IMR-90 (cell line): ENCODE data around the gene UNKL. TPM values are rescaled to one million over a fixed set of nuclear protein-coding genes. Genes with fewer than 3 reads are reported as not detected.

Experiments
- ATAC-seq: fragments of 200-7000 bp; cut with Tn5 transposase; 2 replicates; pipeline ENCODE4 v1.9.1; 2020; ENCODE audit warnings: low read depth, mild to moderate bottlenecking, moderate library complexity
- BruUV-seq: library from RNA; stranded (reverse); fragments of 400-500 nt; replicated peaks from 2 replicates; lab custom pipeline; 2021; lab: Mats Ljungman, UMichigan
- CTCF ChIA-PET: fragments of 300-600 bp; formaldehyde crosslinking; extraction: SDS; loops from one replicate; lab custom pipeline; 2021; ENCODE audit warnings: antibody characterized with exemption; lab: Yijun Ruan, JAX
- POLR2A ChIA-PET: fragments of 300-600 bp; sonication (Branson Sonifier 250); formaldehyde crosslinking; loops from one replicate; lab custom pipeline; 2022; ENCODE audit warnings: antibody characterized with exemption; ENCODE audit not compliant: unreplicated experiment; lab: Charles Lee
- DNase-seq: peaks from one replicate; pipeline ENCODE4 v3.0.0; 2013
- H2AFZ ChIP-seq: replicated peaks from 2 replicates; pipeline ENCODE3; 2013; ENCODE audit warnings: low read length, mild to moderate bottlenecking; ENCODE audit not compliant: poor library complexity
- H2AK5ac ChIP-seq: 2 replicates; pipeline ENCODE4 v1.6.1; 2013; ENCODE audit warnings: low read depth, low read length, inconsistent platforms
- H2AK9ac ChIP-seq: replicated peaks from 2 replicates; pipeline ENCODE3; 2013; ENCODE audit warnings: mild to moderate bottlenecking, low read depth, low read length, moderate library complexity; ENCODE audit not compliant: poor library complexity
- H2BK120ac ChIP-seq: 2 replicates; pipeline ENCODE4 v1.6.1; 2013; ENCODE audit warnings: low read depth, low read length, inconsistent platforms
- H2BK15ac ChIP-seq: 3 replicates; pipeline ENCODE4 v1.6.1; 2013; ENCODE audit warnings: low read depth, low read length, inconsistent platforms
- H2BK20ac ChIP-seq: 2 replicates; pipeline ENCODE4 v1.6.1; 2013; ENCODE audit warnings: low read depth, mild to moderate bottlenecking, inconsistent platforms, low read length, moderate library complexity
- H2BK5ac ChIP-seq: 2 replicates; pipeline ENCODE4 v1.6.1; 2013; ENCODE audit warnings: mild to moderate bottlenecking, low read depth, low read length, inconsistent platforms; ENCODE audit not compliant: poor library complexity, severe bottlenecking
- H3K14ac ChIP-seq: replicated peaks from 2 replicates; pipeline ENCODE4 v1.6.1; 2013; ENCODE audit warnings: low read depth, low read length, inconsistent platforms
- H3K18ac ChIP-seq: 2 replicates; pipeline ENCODE4 v1.6.1; 2013; ENCODE audit warnings: low read depth, low read length, control low read depth
- H3K23ac ChIP-seq: 2 replicates; pipeline ENCODE4 v1.6.1; 2013; ENCODE audit warnings: low read depth, low read length, inconsistent platforms
- H3K27ac ChIP-seq: 2 replicates; pipeline ENCODE4 v1.5.1; 2013; ENCODE audit warnings: mild to moderate bottlenecking, control low read depth, low read length; ENCODE audit not compliant: insufficient read depth
- H3K27me3 ChIP-seq: 2 replicates; pipeline ENCODE4 v1.6.1; 2013; ENCODE audit warnings: low read length; ENCODE audit not compliant: control insufficient read depth, insufficient read depth
- H3K36me3 ChIP-seq: 2 replicates; pipeline ENCODE4 v1.6.1; 2013; ENCODE audit warnings: low read length, mixed read lengths; ENCODE audit not compliant: control insufficient read depth, insufficient read depth
- H3K4ac ChIP-seq: 2 replicates; pipeline ENCODE4 v1.6.1; 2013; ENCODE audit warnings: low read depth, low read length, inconsistent platforms
- H3K4me1 ChIP-seq: 2 replicates; pipeline ENCODE4 v1.6.1; 2013; ENCODE audit warnings: low read length, mixed read lengths; ENCODE audit not compliant: control insufficient read depth, insufficient read depth
- H3K4me2 ChIP-seq: 2 replicates; pipeline ENCODE4 v1.6.1; 2013; ENCODE audit warnings: low read depth, mild to moderate bottlenecking, control low read depth, low read length, moderate library complexity
- H3K4me3 ChIP-seq: 2 replicates; pipeline ENCODE4 v1.5.1; 2013; ENCODE audit warnings: low read depth, mild to moderate bottlenecking, control low read depth, low read length, moderate library complexity; ENCODE audit not compliant: insufficient read depth
- H3K56ac ChIP-seq: 2 replicates; pipeline ENCODE4 v1.6.1; 2013; ENCODE audit warnings: low read length, inconsistent platforms; ENCODE audit not compliant: insufficient read depth; ENCODE audit errors: extremely low read depth
- H3K79me1 ChIP-seq, 2 experiments: 2 replicates each; pipeline ENCODE4 v1.6.1; 2013; ENCODE audit warnings: low read length in 2 of 2, inconsistent platforms in 1 of 2, low read depth in 1 of 2
- H3K9ac ChIP-seq: 2 replicates; pipeline ENCODE4 v1.6.1; 2013; ENCODE audit warnings: low read depth, low read length, control low read depth
- H3K9me1 ChIP-seq: 2 replicates; pipeline ENCODE4 v1.6.1; 2013; ENCODE audit warnings: low read length, inconsistent platforms; ENCODE audit not compliant: insufficient read depth
- H3K9me3 ChIP-seq: 2 replicates; pipeline ENCODE4 v1.6.1; 2013; ENCODE audit warnings: low read length; ENCODE audit not compliant: control insufficient read depth, insufficient read depth
- H4K20me1 ChIP-seq: 2 replicates; pipeline ENCODE4 v1.6.1; 2013; ENCODE audit warnings: low read length, inconsistent platforms; ENCODE audit not compliant: insufficient read depth
- H4K5ac ChIP-seq: 2 replicates; pipeline ENCODE4 v1.6.1; 2013; ENCODE audit warnings: mild to moderate bottlenecking, low read depth, low read length, control low read depth
- H4K8ac ChIP-seq, 2 experiments: 2 replicates each; pipeline ENCODE4 v1.6.1; 2013; ENCODE audit warnings: low read depth in 2 of 2, low read length in 2 of 2, control low read depth in 1 of 2, inconsistent platforms in 1 of 2
- H4K91ac ChIP-seq: 2 replicates; pipeline ENCODE4 v1.6.1; 2013; ENCODE audit warnings: low read depth, low read length, inconsistent platforms; ENCODE audit not compliant: insufficient read depth
- BHLHE40 ChIP-seq: fragments of 150-350 bp; IDR thresholded peaks from 2 replicates; pipeline ENCODE4 v1.6.1; 2016; ENCODE audit warnings: mild to moderate bottlenecking, low read depth, low read length
- CEBPB ChIP-seq: IDR thresholded peaks from 2 replicates; pipeline ENCODE4 v1.6.1; 2012; ENCODE audit warnings: low read depth, low read length, improper control_type of control experiment
- CHD1 ChIP-seq: IDR thresholded peaks from 2 replicates; pipeline ENCODE4 v1.6.1; 2012; ENCODE audit warnings: low read depth, low read length, improper control_type of control experiment
- CTCF ChIP-seq: conservative IDR thresholded peaks from 2 replicates; pipeline ENCODE4 v1.5.1; 2012; ENCODE audit warnings: mild to moderate bottlenecking, low read depth, low read length, improper control_type of control experiment
- ELK1 ChIP-seq: fragments of 150-350 bp; IDR thresholded peaks from 2 replicates; pipeline ENCODE4 v1.6.1; 2016; ENCODE audit warnings: low read depth, mild to moderate bottlenecking, low read length, moderate library complexity, borderline replicate concordance
- FOS ChIP-seq: fragments of 150-350 bp; IDR thresholded peaks from 2 replicates; pipeline ENCODE4 v1.6.1; 2016; ENCODE audit warnings: low read depth, low read length
- MAFK ChIP-seq: IDR thresholded peaks from 2 replicates; pipeline ENCODE4 v1.6.1; 2012; ENCODE audit warnings: low read depth, low read length, improper control_type of control experiment
- MAZ ChIP-seq: IDR thresholded peaks from 2 replicates; pipeline ENCODE4 v1.6.1; 2012; ENCODE audit warnings: low read depth, mild to moderate bottlenecking, low read length, improper control_type of control experiment, moderate library complexity, borderline replicate concordance
- MXI1 ChIP-seq: IDR thresholded peaks from 2 replicates; pipeline ENCODE4 v1.6.1; 2012; ENCODE audit warnings: low read depth, mild to moderate bottlenecking, low read length, moderate library complexity, borderline replicate concordance
- NFE2L2 ChIP-seq: fragments of 150-350 bp; IDR thresholded peaks from 2 replicates; pipeline ENCODE4 v1.6.1; 2016; ENCODE audit warnings: low read depth, mild to moderate bottlenecking, low read length
- POLR2A ChIP-seq: IDR thresholded peaks from 2 replicates; pipeline ENCODE4 v1.6.1; 2012; ENCODE audit warnings: mild to moderate bottlenecking, low read depth, low read length
- RAD21 ChIP-seq: IDR thresholded peaks from 2 replicates; pipeline ENCODE4 v1.6.1; 2012; ENCODE audit warnings: low read length, improper control_type of control experiment
- RCOR1 ChIP-seq: IDR thresholded peaks from 2 replicates; pipeline ENCODE4 v1.6.1; 2012; ENCODE audit warnings: mild to moderate bottlenecking, low read length, improper control_type of control experiment; ENCODE audit not compliant: insufficient replicate concordance
- RFX5 ChIP-seq: IDR thresholded peaks from 2 replicates; pipeline ENCODE4 v1.8.0; 2012; ENCODE audit warnings: low read depth, mild to moderate bottlenecking, low read length, moderate library complexity
- SMC3 ChIP-seq: fragments of 150-350 bp; IDR thresholded peaks from 2 replicates; pipeline ENCODE4 v1.6.1; 2016; ENCODE audit warnings: low read depth, mild to moderate bottlenecking, antibody characterized with exemption, low read length, moderate library complexity
- WGBS, 2 experiments: methylation state at CpG; one replicate each; pipeline versions ENCODE4 v1.1.5 to v1.1.7; 2013; ENCODE audit warnings: missing lambda C conversion rate in 2 of 2; ENCODE audit not compliant: insufficient read length in 1 of 2; ENCODE audit errors: extremely low coverage in 2 of 2; 5-methylcytosine and 5-hydroxymethylcytosine counted together
- dilution Hi-C: fragments of 300-500 bp; cut with HindIII; formaldehyde crosslinking; loops from one replicate; pipeline ENCODE4 v1.14.3; 2018; ENCODE audit warnings: low sequenced_read_pairs; ENCODE audit not compliant: unreplicated experiment
- in situ Hi-C: fragments of 300-500 bp; cut with MboI; formaldehyde crosslinking; loops from 3 replicates; pipeline ENCODE4 v1.14.3; 2019; ENCODE audit warnings: low sequenced_read_pairs, inconsistent platforms, mixed read lengths
- intact Hi-C: fragments of 100-400 bp; cut with micrococcal nuclease; formaldehyde crosslinking; loops from 2 replicates; pipeline ENCODE4 v1.10.0; 2022
- polyA plus RNA-seq, 3 experiments: library from polyadenylated mRNA; depleted of rRNA; stranded (reverse); fragments of >200 nt; gene quantifications; 2 replicates each; pipeline ENCODE4 v1.2.3, GENCODE V29; 2012; ENCODE audit warnings: low replicate concordance in 1 of 3
- total RNA-seq: library from RNA; depleted of rRNA; stranded (reverse); fragments of >200 nt; gene quantifications from 2 replicates; pipeline ENCODE4 v1.2.3, GENCODE V29; 2012

UNKL gene
- total and polyA plus RNA-seq, 2 of the 4 experiments (the other 2 are of a cell fraction) = 4.1 to 13.3 TPM

- Histone ChIP-seq H3K4me2 (no peak overlapping the region), H3K4me3 (no peak overlapping the region), H3K23ac (no peak overlapping the region), H3K18ac (no peak overlapping the region), H4K5ac (no peak overlapping the region), H2BK120ac (no peak overlapping the region), H2AK9ac (no peak overlapping the region), H2AFZ (no peak overlapping the region), H3K4ac (no peak overlapping the region), H3K9ac (no peak overlapping the region), H3K56ac (no peak overlapping the region), H2BK15ac (no peak overlapping the region), H2AK5ac (no peak overlapping the region), H4K20me1 (no peaks in the 10 kb centered on the region), H2BK5ac (no peak overlapping the region), H3K27me3 (no peaks in the 10 kb centered on the region), H3K4me1 (0 out of 2 replicates have a peak, but pooled peaks cover 2% of the 10 kb centered on the region), H4K91ac (no peak overlapping the region), H3K27ac (no peak overlapping the region), H4K8ac (no peak overlapping the region), H3K79me1 (peaks cover 0 to 4% of the 10 kb centered on the region in 2 experiments; a peak in 2 of 4 replicates), H3K14ac (no peak overlapping the region), H3K36me3 (peaks cover 17% of the 10 kb centered on the region), H3K9me1 (no peaks in the 10 kb centered on the region), H2BK20ac (no peak overlapping the region), H3K9me3 (no peaks in the 10 kb centered on the region)
- DNase-seq = no peak
- no TSS peak for BruUV-seq
- intact Hi-C loops = no loop called here
- no peak for ATAC-seq
- TF ChIP-seq RFX5 (no peak), NFE2L2 (no peak), RCOR1 (no peak), POLR2A (no peak), MXI1 (no peak), RAD21 (no peak), BHLHE40 (no peak), FOS (no peak), CTCF (no peak), CHD1 (no peak), CEBPB (no peak), MAFK (no peak), ELK1 (no peak), SMC3 (no peak), MAZ (no peak)
- CTCF ChIA-PET = interaction anchor here (1.6 kb wide), 1 partner anchor 19 kb away, joined by 3 read pairs; no protein-coding TSS in a partner anchor
- dilution Hi-C loops = no loop called here
- in situ Hi-C loops = no loop called here
- POLR2A ChIA-PET = no interaction called here
- WGBS, 2 experiments = 89% methylated on average over 11 of the region's 14 CpGs; no CpG with 5 or more reads in 1 of the 2 experiments
Observed at GRCh38 chr16:1344499-1344898, 70.0 kb downstream of the UNKL start.
